IPS DF 4.7 (cell line): ENCODE data around the gene PBRM1.

Experiments
- DNase-seq: peaks from one replicate; pipeline ENCODE4 v3.0.0-alpha.2; 2013; ENCODE audit warnings: low spot score; ENCODE audit errors: extremely low read depth

The PBRM1 gene

GRCh38 chr3:52670621-52671521, 14.8 kb downstream of the PBRM1 start:
- no peak for DNase-seq

- no peak for DNase-seq
These were observed 22.6 kb downstream of the PBRM1 start for GRCh38 chr3:52663098-52663497.

GRCh38 chr3:52660046-52660445, 25.7 kb downstream of the PBRM1 start:
- no peak for DNase-seq

- DNase-seq, result no peak
These were observed 29.8 kb downstream of the PBRM1 start for GRCh38 chr3:52655895-52656294.

GRCh38 chr3:52651592-52651991, 34.1 kb downstream of the PBRM1 start:
- DNase-seq, result no peak

GRCh38 chr3:52650439-52650838, 35.3 kb downstream of the PBRM1 start:
- no peak for DNase-seq

GRCh38 chr3:52649461-52650210, 36.1 kb downstream of the PBRM1 start:
- no peak for DNase-seq

GRCh38 chr3:52645549-52645948, 40.2 kb downstream of the PBRM1 start:
- DNase-seq, result no peak

- DNase-seq, result no peak
These were observed 49.0 kb downstream of the PBRM1 start for GRCh38 chr3:52636673-52637072.

- no peak for DNase-seq
These were observed 51.9 kb downstream of the PBRM1 start for GRCh38 chr3:52633786-52634185.

- no peak for DNase-seq
These were observed 60.7 kb downstream of the PBRM1 start for GRCh38 chr3:52625041-52625440.

- DNase-seq, result no peak
These were observed 62.4 kb downstream of the PBRM1 start for GRCh38 chr3:52623234-52623792.

GRCh38 chr3:52620580-52620979, 65.1 kb downstream of the PBRM1 start:
- no peak for DNase-seq

- no peak for DNase-seq
These were observed 70.5 kb downstream of the PBRM1 start for GRCh38 chr3:52615166-52615565.

- no peak for DNase-seq
These were observed 71.0 kb downstream of the PBRM1 start for GRCh38 chr3:52614689-52615088.

GRCh38 chr3:52609316-52609815, 76.3 kb downstream of the PBRM1 start:
- no peak for DNase-seq

- DNase-seq, result no peak
These were observed 77.4 kb downstream of the PBRM1 start for GRCh38 chr3:52608337-52608736.

- DNase-seq, result no peak
These were observed 79.2 kb downstream of the PBRM1 start for GRCh38 chr3:52606373-52607085.

GRCh38 chr3:52600258-52600657, 85.5 kb downstream of the PBRM1 start:
- no peak for DNase-seq

GRCh38 chr3:52596658-52597265, 89.0 kb downstream of the PBRM1 start:
- no peak for DNase-seq

GRCh38 chr3:52593103-52593502, 92.6 kb downstream of the PBRM1 start:
- no peak for DNase-seq
